ENCODE data around the gene NFKB1.

NFKB1 gene

GRCh38 chr4:102533904-102534303, 32.7 kb downstream of the NFKB1 start:
- no peak for DNase-seq

GRCh38 chr4:102534845-102535244, 33.7 kb downstream of the NFKB1 start:
- DNase-seq: no peak

DNA sequence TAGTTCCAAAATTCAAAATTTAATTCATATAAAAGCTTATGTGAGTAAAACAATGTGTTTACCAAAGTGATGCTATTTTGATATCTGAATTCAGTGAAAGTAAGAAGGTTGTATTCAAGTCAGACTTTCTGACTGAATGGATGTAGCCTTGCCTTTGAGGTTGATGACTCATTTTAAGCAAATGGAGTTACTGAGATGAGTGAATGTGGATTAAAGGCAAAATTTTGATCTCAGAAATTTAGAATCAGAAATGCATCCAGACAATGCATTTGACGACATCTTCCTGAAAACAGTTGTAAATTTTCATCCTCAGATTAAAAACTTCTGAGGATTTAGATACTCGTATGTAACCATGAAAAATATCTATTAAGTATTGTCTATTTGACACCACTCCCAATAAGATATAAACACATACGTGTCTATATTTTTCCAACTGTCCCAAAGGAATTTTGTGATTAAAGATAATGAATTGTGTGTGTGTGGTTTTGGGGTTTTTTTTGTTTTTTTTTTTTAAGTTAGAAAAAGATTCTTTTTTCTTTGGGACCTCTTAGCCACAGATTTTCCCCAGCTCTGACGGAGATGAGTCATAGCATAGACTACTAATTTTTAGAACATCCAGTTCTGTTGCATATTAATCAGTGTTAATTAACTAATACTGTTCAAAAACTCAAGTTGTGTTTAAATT, 34.4 kb downstream of the NFKB1 start:
- DNase-seq: no peak

- DNase-seq: no peak
These were observed 35.6 kb downstream of the NFKB1 start for GRCh38 chr4:102536768-102537167.

GRCh38 chr4:102537269-102537668, 36.1 kb downstream of the NFKB1 start:
- DNase-seq: no peak

DNA sequence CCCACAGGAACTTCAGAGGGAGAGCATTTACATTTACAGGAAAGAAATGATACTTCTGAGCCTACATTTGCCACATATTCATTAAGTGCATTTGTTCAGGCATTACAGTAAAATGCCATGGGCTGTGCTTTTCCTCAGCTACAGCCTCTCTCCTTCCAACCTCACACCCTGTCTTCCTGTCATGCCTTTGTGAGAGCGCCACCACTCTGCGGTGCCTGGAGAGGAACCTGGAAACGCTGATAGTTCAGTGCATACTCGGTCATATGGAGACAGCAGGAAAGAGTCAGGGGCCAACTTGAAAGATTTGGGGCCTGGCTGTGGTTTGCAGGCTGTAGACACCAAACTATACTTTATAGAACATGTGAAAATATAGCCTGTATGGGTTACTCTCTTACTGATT, 40.5 kb downstream of the NFKB1 start:
- DNase-seq: peak; percentile 24 to 41

GRCh38 chr4:102543030-102543928, 42.1 kb downstream of the NFKB1 start:
- DNase-seq: peak; percentile 58 to 73

DNA sequence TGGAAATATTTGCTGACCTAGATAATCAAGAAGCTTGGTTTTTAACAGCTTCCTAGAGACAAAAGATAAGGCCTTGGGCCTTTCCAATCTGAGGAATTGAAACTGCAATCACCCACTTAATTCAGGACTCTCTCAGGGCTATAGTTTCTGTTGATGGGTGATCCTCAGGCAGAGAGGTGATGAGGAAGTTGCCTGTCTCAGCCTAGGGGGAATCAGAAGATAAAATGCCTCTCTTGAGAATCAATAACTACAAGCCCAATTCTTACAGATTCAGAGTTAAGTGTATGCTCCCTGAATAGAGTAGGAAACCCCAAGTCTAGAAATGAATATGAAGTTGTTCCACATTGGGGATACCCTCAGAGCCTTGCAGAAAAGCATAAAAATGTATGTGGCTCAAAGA, 45.5 kb downstream of the NFKB1 start:
- DNase-seq: no peak

- DNase-seq: peak in 1 of 2 experiments; percentile 20
These were observed 46.8 kb downstream of the NFKB1 start for GRCh38 chr4:102547973-102548372.

DNA sequence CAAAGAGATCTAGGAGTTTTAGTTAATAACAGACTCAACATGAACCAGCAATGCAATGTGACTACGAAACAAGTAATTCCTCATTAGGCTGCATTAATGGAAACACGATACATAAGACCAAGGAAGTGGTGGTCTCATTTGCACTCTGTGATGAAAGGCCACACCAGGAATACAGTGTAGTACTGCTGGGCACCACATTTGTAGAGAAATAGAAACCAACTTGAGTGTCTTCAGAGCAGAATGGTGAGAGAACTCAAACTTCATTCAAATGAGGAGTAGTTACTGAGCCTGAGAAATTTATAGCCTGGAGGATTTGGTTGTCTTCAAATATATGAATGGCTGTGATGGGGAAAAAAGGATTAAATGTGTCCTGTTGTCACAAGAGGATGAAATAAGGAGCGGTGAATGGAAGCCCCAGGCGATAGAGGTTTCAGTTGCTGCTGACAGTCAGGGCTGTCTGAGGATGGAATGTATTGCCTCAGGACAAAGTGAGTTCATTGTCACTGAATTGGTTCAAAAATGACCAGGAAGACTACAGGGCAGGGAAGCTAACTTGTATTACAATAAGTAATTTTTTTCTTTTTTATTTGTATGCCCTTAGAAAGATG, 50.9 kb downstream of the NFKB1 start:
- peak in 1 of 2 experiments; percentile 37 for DNase-seq

DNA sequence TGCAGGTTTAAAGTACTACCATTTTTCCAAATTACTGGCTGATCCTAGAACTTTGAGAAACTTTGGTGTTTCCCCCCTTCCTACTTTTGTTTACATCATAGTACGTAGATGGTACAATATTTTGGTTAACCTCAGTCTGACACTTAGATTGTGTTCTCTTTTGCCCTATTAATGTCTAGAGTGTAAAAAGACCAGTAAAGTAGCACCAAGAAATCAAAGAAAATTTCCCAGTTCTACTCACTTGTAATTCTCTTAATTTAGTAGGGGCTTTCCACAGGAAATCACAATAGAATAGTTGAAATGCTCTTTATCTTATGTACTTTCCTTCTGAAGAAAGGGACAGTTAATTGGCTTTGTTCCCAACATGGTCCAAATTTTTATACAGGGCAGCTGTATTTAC, 51.6 kb downstream of the NFKB1 start:
- DNase-seq: peak; percentile 61 to 77

- no peak for DNase-seq
These were observed 52.8 kb downstream of the NFKB1 start for GRCh38 chr4:102553982-102554381.

- peak; percentile 54 to 72 for DNase-seq
These were observed 53.3 kb downstream of the NFKB1 start for GRCh38 chr4:102554482-102554881.

- DNase-seq: no peak
These were observed 53.8 kb downstream of the NFKB1 start for GRCh38 chr4:102554992-102555391.

DNA sequence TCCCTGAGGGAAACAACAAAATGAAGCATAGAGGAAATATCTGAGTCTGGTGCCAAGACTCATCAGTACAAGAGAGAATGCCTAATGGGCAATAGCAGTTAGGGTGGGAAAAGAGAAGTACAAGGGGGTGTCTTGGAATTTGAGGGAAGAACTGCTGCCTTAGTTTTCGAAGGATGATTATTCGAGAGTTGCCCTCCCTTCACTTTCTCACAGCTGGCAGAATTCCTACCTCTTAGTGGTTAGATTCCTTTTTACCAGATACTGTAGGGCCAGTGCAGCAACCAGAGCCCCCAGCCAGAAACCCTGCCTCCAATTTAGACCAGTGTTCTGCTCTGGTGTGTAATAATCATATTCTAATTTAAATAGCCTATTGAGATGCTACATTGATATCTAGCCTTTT, 56.5 kb downstream of the NFKB1 start:
- DNase-seq: no peak

- no peak for DNase-seq
These were observed 59.0 kb downstream of the NFKB1 start for GRCh38 chr4:102560115-102560514.

GRCh38 chr4:102560571-102561341, 59.6 kb downstream of the NFKB1 start:
- no peak for DNase-seq

DNA sequence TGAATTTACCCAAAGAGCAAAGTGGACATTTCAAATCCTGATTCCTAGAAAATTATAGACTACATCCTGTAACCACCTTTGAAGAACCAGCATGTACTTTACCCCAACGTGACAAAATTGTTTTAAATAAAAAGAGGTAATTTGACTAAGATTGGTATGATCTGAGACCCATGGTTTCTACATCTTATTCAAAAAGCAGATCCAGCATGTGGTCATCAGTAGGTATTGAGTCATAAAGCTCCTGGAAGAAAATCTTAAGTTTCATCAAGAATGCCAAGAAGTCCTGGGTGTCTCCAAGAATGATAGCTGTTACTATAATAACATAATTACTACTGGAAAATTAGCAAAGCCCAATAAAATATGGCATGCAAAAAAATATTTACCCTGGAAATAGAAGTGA, 61.8 kb downstream of the NFKB1 start:
- DNase-seq: no peak

GRCh38 chr4:102564399-102565059, 63.4 kb downstream of the NFKB1 start:
- no peak for DNase-seq

DNA sequence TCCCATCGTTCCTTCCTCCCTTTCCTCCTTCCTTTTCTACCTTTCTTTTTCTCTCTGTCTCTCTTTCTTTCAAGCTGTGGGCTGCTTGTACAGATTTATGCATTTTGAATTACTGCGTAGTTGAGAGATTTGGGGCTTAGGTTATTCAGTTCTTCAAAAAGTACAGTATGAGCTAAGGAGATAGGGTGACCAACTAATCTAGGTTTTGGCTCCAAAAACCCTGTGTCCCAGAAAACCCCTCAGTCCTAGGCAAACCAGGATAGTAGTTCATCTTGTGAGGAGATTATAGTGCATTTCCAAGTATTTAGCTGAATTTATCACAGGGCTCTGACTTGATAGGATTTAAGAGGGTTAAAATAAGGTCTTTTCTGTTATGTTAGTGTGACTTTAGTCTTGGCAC, 64.5 kb downstream of the NFKB1 start:
- no peak for DNase-seq

GRCh38 chr4:102566426-102566825, 65.3 kb downstream of the NFKB1 start:
- DNase-seq: no peak

GRCh38 chr4:102567427-102567826, 66.3 kb downstream of the NFKB1 start:
- no peak for DNase-seq

All from NCI-H1930 (cell line).